Measurements from ENCODE around the gene PPP1R1C. TPM values are rescaled to one million over a fixed set of nuclear protein-coding genes. Genes with fewer than 3 reads are reported as not detected.
"Not testable (repeated sequence)": the region's sequence is repeated elsewhere in the genome, so short reads cannot be mapped to it uniquely, and the experiment has no call there.

PPP1R1C gene
- total RNA-seq, 4 donors from 2014 or later: 0.87 to 8.8 (median 4.1) TPM

GRCh38 chr2:181957668-181958067, 28.0 kb upstream of the PPP1R1C start:
- no peak for TF ChIP-seq EP300 (IDR thresholded peaks at IDR 0.05)
- no peak for TF ChIP-seq CTCF (IDR thresholded peaks at IDR 0.05)
- TF ChIP-seq POLR2A (IDR thresholded peaks at IDR 0.05): no peak
- DNase-seq (ENCODE audit: low spot score in 2 of 2): no peak
- H3K9me3 ChIP-seq: no peaks in the 10 kb centered on the region
- 81 to 84% methylated on average over 4 of the region's 4 CpGs for WGBS, 2 donors
- H3K4me3 ChIP-seq: no peak overlapping the region
- H3K27ac ChIP-seq: no peak overlapping the region
- no peaks in the 10 kb centered on the region for H3K27me3 ChIP-seq
- no peaks in the 10 kb centered on the region for H3K36me3 ChIP-seq
- peaks cover 0 to 17% (median 5%) of the 10 kb centered on the region in 4 donors for H3K4me1 ChIP-seq

GRCh38 chr2:181958726-181959125, 26.9 kb upstream of the PPP1R1C start:
- no peaks in the 10 kb centered on the region for H3K9me3 ChIP-seq
- no peak overlapping the region for H3K4me3 ChIP-seq
- DNase-seq (ENCODE audit: low spot score in 2 of 2): no peak

GRCh38 chr2:181959508-181959907, 26.1 kb upstream of the PPP1R1C start:
- H3K9me3 ChIP-seq: no peaks in the 10 kb centered on the region
- H3K36me3 ChIP-seq: no peaks in the 10 kb centered on the region
- DNase-seq (ENCODE audit: low spot score in 2 of 2): no peak

More at GRCh38 chr2:181958726-181959125, 26.9 kb upstream of the PPP1R1C start:
- H3K27me3 ChIP-seq: no peaks in the 10 kb centered on the region
- peaks cover 0 to 14% (median 5%) of the 10 kb centered on the region in 4 donors for H3K4me1 ChIP-seq
- 87 to 88% methylated on average over 1 of the region's 1 CpG for WGBS, 2 donors
- H3K27ac ChIP-seq: no peak overlapping the region
- H3K36me3 ChIP-seq: no peaks in the 10 kb centered on the region
- TF ChIP-seq POLR2A (IDR thresholded peaks at IDR 0.05): no peak
- no peak for TF ChIP-seq CTCF (IDR thresholded peaks at IDR 0.05)
- no peak for TF ChIP-seq EP300 (IDR thresholded peaks at IDR 0.05)

GRCh38 chr2:181961167-181961566, 24.5 kb upstream of the PPP1R1C start:
- not testable (repeated sequence) for H3K4me3 ChIP-seq; H3K4me1 ChIP-seq; H3K27ac ChIP-seq; H3K9me3 ChIP-seq; H3K27me3 ChIP-seq; DNase-seq (ENCODE audit: low spot score in 2 of 2); H3K36me3 ChIP-seq
- WGBS, 2 donors: 96 to 100% methylated on average over 8 of the region's 8 CpGs

More at GRCh38 chr2:181959508-181959907, 26.1 kb upstream of the PPP1R1C start:
- Histone ChIP-seq H3K27me3 (no peaks in the 10 kb centered on the region), H3K4me1 (peaks cover 0 to 6% (median 3%) of the 10 kb centered on the region in 4 donors), H3K4me3 (no peak overlapping the region), H3K27ac (no peak overlapping the region)
- TF ChIP-seq POLR2A (IDR thresholded peaks at IDR 0.05) (no peak), CTCF (IDR thresholded peaks at IDR 0.05) (no peak), EP300 (IDR thresholded peaks at IDR 0.05) (no peak)

- DNase-seq (ENCODE audit: low spot score in 2 of 2): no peak
- TF ChIP-seq CTCF (IDR thresholded peaks at IDR 0.05) (no peak), EP300 (IDR thresholded peaks at IDR 0.05) (no peak)
- Histone ChIP-seq H3K4me1 (no peaks in the 10 kb centered on the region), H3K27ac (no peak overlapping the region), H3K9me3 (peaks cover 0 to 5% (median 0%) of the 10 kb centered on the region in 4 donors), H3K4me3 (no peak overlapping the region), H3K27me3 (no peaks in the 10 kb centered on the region), H3K36me3 (no peaks in the 10 kb centered on the region)
- 96 to 98% methylated on average over 20 of the region's 20 CpGs for WGBS, 2 donors
These were observed 23.5 kb upstream of the PPP1R1C start for GRCh38 chr2:181962142-181962541.
